H1 (cell line): ENCODE measurements around the gene LIPI. TPM values are rescaled to one million over a fixed set of nuclear protein-coding genes. Genes with fewer than 3 reads are reported as not detected.
"Not testable (repeated sequence)": the region's sequence is repeated elsewhere in the genome, so short reads cannot be mapped to it uniquely, and the experiment has no call there.

Experiments
- CTCF ChIA-PET: fragments of 300-600 bp; sonication (Branson Sonifier 250); formaldehyde crosslinking; loops from one replicate; lab custom pipeline; 2021; ENCODE audit not compliant: partially characterized antibody; lab: Charles Lee
- POLR2A ChIA-PET: fragments of 300-600 bp; sonication (Branson Sonifier 250); formaldehyde crosslinking; loops from one replicate; lab custom pipeline; 2021; ENCODE audit warnings: inconsistent platforms; ENCODE audit not compliant: partially characterized antibody; lab: Charles Lee
- DNase-seq, 2 experiments: peaks; one replicate each; pipeline versions ENCODE4 v3.0.0 to v3.0.0-alpha.2; 2010 to 2022; ENCODE audit warnings: low spot score in 2 of 2, low read depth in 1 of 2, mixed read lengths in 1 of 2
- FAIRE-seq: peaks from 2 replicates; lab custom pipeline; 2011; peaks lifted over from hg19 to GRCh38; lab: Jason Lieb, UNC
- H2AFZ ChIP-seq: 2 replicates; pipeline ENCODE4 v1.8.1; 2012; ENCODE audit warnings: low read length, inconsistent platforms
- H2AK5ac ChIP-seq: 2 replicates; pipeline ENCODE4 v1.6.1; 2013; ENCODE audit warnings: low read depth, low read length
- H2BK120ac ChIP-seq: replicated peaks from 2 replicates; pipeline ENCODE3; 2013; ENCODE audit warnings: low read depth, low read length, inconsistent platforms
- H2BK12ac ChIP-seq: 2 replicates; pipeline ENCODE4 v1.6.1; 2013; ENCODE audit warnings: low read depth, low read length
- H2BK15ac ChIP-seq: 2 replicates; pipeline ENCODE4 v1.6.1; 2013; ENCODE audit warnings: low read length
- H2BK20ac ChIP-seq: 2 replicates; pipeline ENCODE4 v1.6.1; 2013; ENCODE audit warnings: low read length
- H2BK5ac ChIP-seq: 2 replicates; pipeline ENCODE4 v1.6.1; 2013; ENCODE audit warnings: low read depth, low read length
- H3K14ac ChIP-seq: 2 replicates; pipeline ENCODE4 v1.6.1; 2013; ENCODE audit warnings: inconsistent platforms; ENCODE audit not compliant: insufficient read length
- H3K18ac ChIP-seq: 2 replicates; pipeline ENCODE4 v1.6.1; 2013; ENCODE audit warnings: low read length; ENCODE audit errors: extremely low read depth
- H3K23ac ChIP-seq: 2 replicates; pipeline ENCODE4 v1.6.1; 2013; ENCODE audit warnings: inconsistent platforms; ENCODE audit not compliant: insufficient read length
- H3K23me2 ChIP-seq: 2 replicates; pipeline ENCODE4 v1.6.1; 2013; ENCODE audit warnings: low read depth, low read length
- H3K27ac ChIP-seq: 2 replicates; pipeline ENCODE4 v1.6.1; 2011; ENCODE audit warnings: low read depth, low read length, inconsistent platforms
- H3K27me3 ChIP-seq, 4 experiments: replicated peaks in 1 of 4; 1 replicate in 1 of 4; 2 replicates in 3 of 4; pipeline versions ENCODE4 v1.6.1 to v1.8.1; 2011 to 2013; ENCODE audit warnings: low read length in 3 of 4, mild to moderate bottlenecking in 3 of 4, inconsistent platforms in 2 of 4, mixed read lengths in 2 of 4, moderate library complexity in 1 of 4; ENCODE audit not compliant: control insufficient read depth in 3 of 4, insufficient read depth in 3 of 4; ENCODE audit errors: extremely low read depth in 1 of 4
- H3K36me3 ChIP-seq, 4 experiments: 2 replicates each; pipeline versions ENCODE4 v1.6.1 to v1.8.1; 2011 to 2013; ENCODE audit warnings: mild to moderate bottlenecking in 4 of 4, low read length in 3 of 4, moderate library complexity in 2 of 4, control low read depth in 1 of 4, inconsistent platforms in 1 of 4; ENCODE audit not compliant: insufficient read depth in 4 of 4, control insufficient read depth in 2 of 4
- H3K4ac ChIP-seq: replicated peaks from 2 replicates; pipeline ENCODE3; 2013; ENCODE audit warnings: low read length, low read depth, mixed read lengths, inconsistent platforms; ENCODE audit not compliant: insufficient read length
- H3K4me1 ChIP-seq, 4 experiments: replicated peaks in 1 of 4; 1 replicate in 1 of 4; 2 replicates in 3 of 4; pipeline versions ENCODE4 v1.6.1 to v1.8.1; 2011 to 2013; ENCODE audit warnings: low read length in 3 of 4, inconsistent platforms in 2 of 4, mixed read lengths in 1 of 4; ENCODE audit not compliant: insufficient read depth in 4 of 4, control insufficient read depth in 3 of 4
- H3K4me2 ChIP-seq, 2 experiments: 2 replicates each; pipeline versions ENCODE4 v1.6.1 to v1.8.1; 2011 to 2013; ENCODE audit warnings: low read depth in 2 of 2, low read length in 2 of 2, control low read depth in 1 of 2, inconsistent platforms in 1 of 2, mild to moderate bottlenecking in 1 of 2; ENCODE audit not compliant: insufficient read depth in 1 of 2
- H3K4me3 ChIP-seq, 4 experiments: fragments of 200-600, 300-600 bp in 1 of 4; sonication (generic), shearing (Covaris generic), sonication (Bioruptor Twin) in 1 of 4; 2 replicates each; pipeline versions ENCODE4 v1.5.1 to v1.8.1; 2011 to 2016; ENCODE audit warnings: low read length in 4 of 4, low read depth in 3 of 4, control low read depth in 2 of 4, inconsistent platforms in 2 of 4, mild to moderate bottlenecking in 2 of 4, mixed read lengths in 1 of 4, moderate library complexity in 1 of 4; ENCODE audit not compliant: insufficient read depth in 2 of 4; ENCODE audit errors: extremely low read depth in 1 of 4
- H3K56ac ChIP-seq: replicated peaks from 2 replicates; pipeline ENCODE3; 2013; ENCODE audit warnings: low read depth, mild to moderate bottlenecking, mixed read lengths, low read length, inconsistent platforms; ENCODE audit not compliant: insufficient read length
- H3K79me1 ChIP-seq: 2 replicates; pipeline ENCODE4 v1.6.1; 2013; ENCODE audit warnings: low read depth, low read length, control low read depth
- H3K79me2 ChIP-seq, 2 experiments: 2 replicates each; pipeline versions ENCODE4 v1.6.1 to v1.8.1; 2012 to 2013; ENCODE audit warnings: low read length in 2 of 2, mild to moderate bottlenecking in 2 of 2, inconsistent platforms in 1 of 2; ENCODE audit not compliant: insufficient read depth in 2 of 2, control insufficient read depth in 1 of 2
- H3K9ac ChIP-seq, 4 experiments: replicated peaks in 1 of 4; 1 replicate in 1 of 4; 2 replicates in 3 of 4; pipeline versions ENCODE4 v1.6.1 to v1.8.1; 2011 to 2013; ENCODE audit warnings: low read depth in 3 of 4, low read length in 3 of 4, control low read depth in 2 of 4, mild to moderate bottlenecking in 2 of 4, moderate library complexity in 2 of 4, inconsistent platforms in 1 of 4; ENCODE audit errors: extremely low read depth in 1 of 4
- H3K9me3 ChIP-seq, 2 experiments: 2 replicates each; pipeline versions ENCODE4 v1.6.1 to v1.8.1; 2012 to 2013; ENCODE audit warnings: mild to moderate bottlenecking in 2 of 2, moderate library complexity in 2 of 2, control low read depth in 1 of 2, inconsistent platforms in 1 of 2, low read depth in 1 of 2, low read length in 1 of 2, mixed read lengths in 1 of 2; ENCODE audit not compliant: insufficient read depth in 2 of 2
- H4K20me1 ChIP-seq, 2 experiments: replicated peaks in 1 of 2; 2 replicates each; pipeline versions ENCODE3 to v1.8.1; 2011 to 2013; ENCODE audit warnings: inconsistent platforms in 2 of 2, low read length in 2 of 2, mild to moderate bottlenecking in 1 of 2; ENCODE audit not compliant: insufficient read depth in 2 of 2, control insufficient read depth in 1 of 2
- H4K5ac ChIP-seq: 2 replicates; pipeline ENCODE4 v1.6.1; 2013; ENCODE audit warnings: low read length, low read depth, mixed read lengths, inconsistent platforms; ENCODE audit not compliant: insufficient read length
- H4K8ac ChIP-seq: 2 replicates; pipeline ENCODE4 v1.8.0; 2013; ENCODE audit warnings: mild to moderate bottlenecking, moderate library complexity, low read length, inconsistent platforms; ENCODE audit not compliant: insufficient read depth; ENCODE audit errors: extremely low read depth
- H4K91ac ChIP-seq: replicated peaks from 2 replicates; pipeline ENCODE3; 2013; ENCODE audit warnings: low read length, mixed read lengths, inconsistent platforms; ENCODE audit not compliant: insufficient read length
- WGBS, 2 experiments: shearing (Covaris generic) in 1 of 2; methylation state at CpG; one replicate each; pipeline versions ENCODE4 v1.1.6 to v1.1.7; 2013 to 2015; ENCODE audit warnings: low lambda C conversion rate in 2 of 2, mixed read lengths in 2 of 2, inconsistent platforms in 1 of 2, low coverage in 1 of 2, missing lambda C conversion rate in 1 of 2; ENCODE audit not compliant: insufficient replicate concordance in 2 of 2, insufficient coverage in 1 of 2, insufficient read length in 1 of 2; ENCODE audit errors: extremely low coverage in 1 of 2, missing lambda C conversion rate in 1 of 2; 5-methylcytosine and 5-hydroxymethylcytosine counted together
- polyA plus RNA-seq, 7 experiments: library from polyadenylated mRNA; depleted of rRNA in 3 of 7; stranded (reverse) in 5 of 7; unstranded in 2 of 7; fragments of >200 nt in 5 of 7; fragments of 200-250 nt in 2 of 7; gene quantifications; 1 replicate in 5 of 7; 2 replicates in 1 of 7; 4 replicates in 1 of 7; pipeline versions ENCODE4 v1.2.1 to v1.2.3, GENCODE V29; 2011 to 2013; ENCODE audit warnings: missing spikeins in 2 of 7, mixed read lengths in 2 of 7
- total RNA-seq: library from RNA; stranded (reverse); fragmentation: NEBNext Ultra II Directional; extraction: Animal tissue kit (Norgen Biotek cat#: 25700); gene quantifications from 2 replicates; pipeline ENCODE4 v1.2.1, GENCODE V29; 2021

LIPI gene
- total and polyA plus RNA-seq, 2 of the 8 experiments (the other 6 are each of a cell fraction or from before 2014, with no cell fraction given) = not detected

DNA sequence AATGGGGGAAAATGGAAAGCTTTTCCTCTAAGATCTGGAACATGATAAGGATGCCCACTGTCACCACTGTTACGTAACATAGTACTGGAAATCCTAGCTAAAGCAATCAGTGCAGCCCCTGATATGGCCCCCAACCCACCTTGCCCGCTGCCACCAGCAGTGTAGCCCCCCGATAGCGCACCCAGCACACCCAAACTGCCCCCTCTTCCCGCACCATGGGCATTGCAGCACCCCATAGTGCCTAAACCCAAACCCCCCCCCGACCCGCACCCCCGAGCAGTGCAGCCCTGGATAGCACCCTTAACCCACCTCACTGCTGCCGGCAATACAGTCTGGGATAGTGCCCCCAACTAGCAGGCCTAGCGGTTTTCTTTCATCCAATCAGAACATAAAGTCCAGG lies 148.9 kb downstream of the LIPI start:
- H3K23me2 ChIP-seq, H2BK12ac ChIP-seq, H3K14ac ChIP-seq, FAIRE-seq, H3K4me2 ChIP-seq, H3K56ac ChIP-seq, H2BK20ac ChIP-seq, H2BK120ac ChIP-seq, DNase-seq, H3K4me3 ChIP-seq, H3K36me3 ChIP-seq, H3K18ac ChIP-seq, H3K27me3 ChIP-seq, H3K23ac ChIP-seq, H3K27ac ChIP-seq, H3K79me1 ChIP-seq, CTCF ChIA-PET, H2BK5ac ChIP-seq, H3K4ac ChIP-seq, H2AK5ac ChIP-seq, H2AFZ ChIP-seq, H3K9me3 ChIP-seq, H3K79me2 ChIP-seq, H3K9ac ChIP-seq, H4K8ac ChIP-seq, H4K5ac ChIP-seq, H4K91ac ChIP-seq, POLR2A ChIA-PET, H3K4me1 ChIP-seq, H4K20me1 ChIP-seq, H2BK15ac ChIP-seq: not testable (repeated sequence)
- WGBS, 2 experiments = 92% methylated on average over 5 of the region's 10 CpGs; no CpG with 5 or more reads in 1 of the 2 experiments

DNA sequence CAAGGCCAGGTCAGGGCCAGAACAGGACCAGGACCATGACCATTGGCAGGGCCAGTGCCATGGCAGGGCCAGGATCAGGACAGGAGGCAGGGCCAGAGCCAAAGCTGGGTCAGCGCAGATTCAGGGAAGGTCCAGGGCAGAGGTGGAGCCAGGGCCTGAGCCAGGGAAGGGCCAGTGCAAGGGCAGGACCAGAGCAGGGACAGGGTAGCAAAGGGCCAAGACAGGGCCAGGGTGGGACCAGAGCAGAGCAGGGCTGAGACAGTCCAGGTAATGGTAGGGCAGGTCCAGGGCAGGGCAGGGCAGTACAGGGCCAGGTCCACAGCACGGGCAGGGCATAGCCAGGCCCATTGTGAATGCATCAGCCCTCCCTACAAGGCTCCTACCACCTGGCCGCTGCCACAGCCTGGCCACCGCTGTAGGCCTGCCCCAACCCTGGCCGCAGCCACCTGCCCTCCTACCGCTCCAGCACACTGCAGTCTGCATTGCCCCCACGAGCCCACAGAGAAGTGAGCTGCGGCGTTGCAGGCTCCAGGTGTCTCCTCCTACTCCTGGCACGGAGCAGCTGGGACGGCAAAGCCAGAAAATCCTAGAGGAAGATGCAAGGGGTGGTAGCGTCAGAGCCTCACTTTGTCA lies 151.6 kb downstream of the LIPI start:
- H2BK5ac ChIP-seq, H3K4ac ChIP-seq, H2BK120ac ChIP-seq, H4K5ac ChIP-seq, H3K18ac ChIP-seq, H3K4me2 ChIP-seq, H2BK15ac ChIP-seq, H3K23me2 ChIP-seq, H3K4me3 ChIP-seq, H2AK5ac ChIP-seq, H2BK12ac ChIP-seq, H4K91ac ChIP-seq, H2BK20ac ChIP-seq, POLR2A ChIA-PET, H3K23ac ChIP-seq, H4K8ac ChIP-seq, H3K9me3 ChIP-seq, H3K27ac ChIP-seq, H3K56ac ChIP-seq, CTCF ChIA-PET, H2AFZ ChIP-seq, H3K9ac ChIP-seq, H3K36me3 ChIP-seq, H3K4me1 ChIP-seq, H3K27me3 ChIP-seq, FAIRE-seq, DNase-seq, H3K14ac ChIP-seq: not testable (repeated sequence)
- peaks cover 11% of the 10 kb centered on the region for H3K79me1 ChIP-seq
- peaks cover 2 to 11% of the 10 kb centered on the region in 2 experiments for H4K20me1 ChIP-seq
- H3K79me2 ChIP-seq = peaks cover 0 to 31% of the 10 kb centered on the region in 2 experiments; a peak in 3 of 4 replicates
- 89% methylated on average over 11 of the region's 12 CpGs; no CpG with 5 or more reads in 1 of the 2 experiments for WGBS, 2 experiments
